Gastroesophageal sphincter (tissue), 3 donors: Measurements from ENCODE around the gene ZCCHC14.

ENCODE experiments used
- POLR2A ChIP-seq, 2 donors: fragments of 450-650 bp; IDR thresholded peaks; one replicate each; pipeline ENCODE4 v1.6.1; 2017; ENCODE audit warnings: antibody characterized with exemption in 2 of 2, mild to moderate bottlenecking in 2 of 2, moderate library complexity in 1 of 2
- POLR2AphosphoS5 ChIP-seq: sonication (generic); formaldehyde crosslinking; IDR thresholded peaks from one replicate; pipeline ENCODE4 v1.6.1; 2017; ENCODE audit warnings: antibody characterized with exemption
- TF ChIP-seq, protein P1 (sequence below), 4 experiments: fragments of 200-600 bp in 2 of 4; fragments of 450-650 bp in 2 of 4; sonication (generic) in 1 of 4; IDR thresholded peaks; one replicate each; pipeline ENCODE4 v1.5.1; 2017 to 2019; ENCODE audit warnings: antibody characterized with exemption in 4 of 4, mild to moderate bottlenecking in 2 of 4, moderate library complexity in 2 of 4

DNA sequence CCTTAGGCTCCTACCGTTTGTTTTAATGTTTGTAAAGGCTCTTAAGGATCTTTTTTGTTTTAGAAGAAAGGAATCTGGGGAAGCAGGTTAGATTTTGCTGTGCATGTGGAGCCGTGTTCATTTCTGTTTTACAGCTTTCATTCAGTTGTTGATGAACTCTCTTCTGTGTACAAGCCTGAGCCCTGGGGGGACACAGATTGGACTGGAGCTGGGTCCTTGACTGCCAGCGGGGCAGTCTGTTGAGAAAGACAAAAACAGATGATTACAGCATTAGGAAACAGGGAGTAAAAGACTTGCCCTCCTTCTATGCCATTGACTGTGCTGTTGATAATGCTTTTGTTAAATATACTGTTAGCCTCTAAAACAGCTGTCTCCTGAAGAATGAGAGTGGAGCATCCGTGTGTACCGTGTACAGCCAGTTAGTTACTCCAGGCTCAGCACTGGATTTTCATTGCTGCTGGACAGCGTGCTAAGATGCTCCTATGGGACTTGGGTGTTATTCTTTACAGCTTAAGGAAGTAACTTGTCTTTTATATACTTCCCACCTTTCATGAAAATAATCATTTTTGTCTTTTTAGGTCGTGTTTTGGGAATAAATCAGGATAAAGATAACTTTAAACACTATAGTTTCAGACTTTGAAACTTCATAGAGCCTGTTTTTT is 97.5 kb downstream of the ZCCHC14 start:
- TF ChIP-seq, protein P1, sequence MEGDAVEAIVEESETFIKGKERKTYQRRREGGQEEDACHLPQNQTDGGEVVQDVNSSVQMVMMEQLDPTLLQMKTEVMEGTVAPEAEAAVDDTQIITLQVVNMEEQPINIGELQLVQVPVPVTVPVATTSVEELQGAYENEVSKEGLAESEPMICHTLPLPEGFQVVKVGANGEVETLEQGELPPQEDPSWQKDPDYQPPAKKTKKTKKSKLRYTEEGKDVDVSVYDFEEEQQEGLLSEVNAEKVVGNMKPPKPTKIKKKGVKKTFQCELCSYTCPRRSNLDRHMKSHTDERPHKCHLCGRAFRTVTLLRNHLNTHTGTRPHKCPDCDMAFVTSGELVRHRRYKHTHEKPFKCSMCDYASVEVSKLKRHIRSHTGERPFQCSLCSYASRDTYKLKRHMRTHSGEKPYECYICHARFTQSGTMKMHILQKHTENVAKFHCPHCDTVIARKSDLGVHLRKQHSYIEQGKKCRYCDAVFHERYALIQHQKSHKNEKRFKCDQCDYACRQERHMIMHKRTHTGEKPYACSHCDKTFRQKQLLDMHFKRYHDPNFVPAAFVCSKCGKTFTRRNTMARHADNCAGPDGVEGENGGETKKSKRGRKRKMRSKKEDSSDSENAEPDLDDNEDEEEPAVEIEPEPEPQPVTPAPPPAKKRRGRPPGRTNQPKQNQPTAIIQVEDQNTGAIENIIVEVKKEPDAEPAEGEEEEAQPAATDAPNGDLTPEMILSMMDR (IDR thresholded peaks at IDR 0.05) = no peak
- TF ChIP-seq POLR2A (IDR thresholded peaks at IDR 0.05) (no peak), POLR2AphosphoS5 (no peak)
